ENCODE data around the gene BCAP29. TPM values are rescaled to one million over a fixed set of nuclear protein-coding genes. Genes with fewer than 3 reads are reported as not detected.

Gene BCAP29
- total and polyA plus RNA-seq, 2 of the 4 experiments (the other 2 are of a cell fraction): 33.0 to 35.1 TPM

GRCh38 chr7:107573537-107573936, 6.5 kb upstream of the BCAP29 start:
- dilution Hi-C loops (cut with HindIII; ENCODE audit: low sequenced_read_pairs, unreplicated experiment) (no loop called here), intact Hi-C loops (cut with micrococcal nuclease) (no loop called here), in situ Hi-C loops (cut with MboI; ENCODE audit: low sequenced_read_pairs) (no loop called here)
- no peak overlapping the region for H3K27ac ChIP-seq (ENCODE audit: insufficient read depth, low read length)
- BruUV-seq (replicated peaks): no TSS peak
- peaks cover 0 to 3% of the 10 kb centered on the region in 2 experiments; a peak in 2 of 4 replicates for H3K79me1 ChIP-seq (ENCODE audit: low read depth in 1 of 2, low read length in 2 of 2)
- H3K9me1 ChIP-seq (ENCODE audit: insufficient read depth, low read length): no peaks in the 10 kb centered on the region
- H3K9me3 ChIP-seq (ENCODE audit: control insufficient read depth, insufficient read depth, low read length): no peaks in the 10 kb centered on the region
- POLR2A ChIA-PET (ENCODE audit: unreplicated experiment): no interaction called here
- H3K4me2 ChIP-seq (ENCODE audit: low read depth, low read length): no peak overlapping the region
- H4K20me1 ChIP-seq (ENCODE audit: insufficient read depth, low read length): no peaks in the 10 kb centered on the region
- H3K36me3 ChIP-seq (ENCODE audit: control insufficient read depth, insufficient read depth, low read length): peaks cover 3% of the 10 kb centered on the region; the same call in 1 of the 2 replicates
- no peak overlapping the region for H3K23ac ChIP-seq (ENCODE audit: low read depth, low read length)
- no peak overlapping the region for H2BK15ac ChIP-seq (ENCODE audit: low read depth, low read length)
- CTCF ChIA-PET: interaction anchor here (1.0 kb wide), 1 partner anchor 138 kb away, joined by 4 read pairs; no protein-coding TSS in a partner anchor
- no peak overlapping the region for H4K5ac ChIP-seq (ENCODE audit: low read depth, low read length)
- no peak overlapping the region for H2AK5ac ChIP-seq (ENCODE audit: low read depth, low read length)
- no peaks in the 10 kb centered on the region for H3K4me1 ChIP-seq (ENCODE audit: control insufficient read depth, insufficient read depth, low read length)
- H2AFZ ChIP-seq (replicated peaks; ENCODE audit: low read length, poor library complexity): no peak overlapping the region
- no peaks in the 10 kb centered on the region for H3K27me3 ChIP-seq (ENCODE audit: control insufficient read depth, insufficient read depth, low read length)
- H3K14ac ChIP-seq (replicated peaks; ENCODE audit: low read depth, low read length): no peak overlapping the region
- H3K9ac ChIP-seq (ENCODE audit: low read depth, low read length): no peak overlapping the region
- H2BK20ac ChIP-seq (ENCODE audit: low read depth, low read length): no peak overlapping the region
- TF ChIP-seq FOS (IDR thresholded peaks at IDR 0.05; ENCODE audit: low read depth, low read length) (no peak), CHD1 (IDR thresholded peaks at IDR 0.05; ENCODE audit: low read depth, low read length) (no peak), MXI1 (IDR thresholded peaks at IDR 0.05; ENCODE audit: borderline replicate concordance, low read depth, low read length) (no peak), RCOR1 (IDR thresholded peaks at IDR 0.05; ENCODE audit: insufficient replicate concordance, low read length) (no peak), MAFK (IDR thresholded peaks at IDR 0.05; ENCODE audit: low read depth, low read length) (no peak), CEBPB (IDR thresholded peaks at IDR 0.05; ENCODE audit: low read depth, low read length) (no peak), BHLHE40 (IDR thresholded peaks at IDR 0.05; ENCODE audit: low read depth, low read length) (no peak), SMC3 (IDR thresholded peaks at IDR 0.05; ENCODE audit: low read depth, low read length) (no peak), POLR2A (IDR thresholded peaks at IDR 0.05; ENCODE audit: low read depth, low read length) (no peak), RAD21 (IDR thresholded peaks at IDR 0.05; ENCODE audit: low read length) (no peak), NFE2L2 (IDR thresholded peaks at IDR 0.05; ENCODE audit: low read depth, low read length) (no peak), MAZ (IDR thresholded peaks at IDR 0.05; ENCODE audit: borderline replicate concordance, low read depth, low read length) (no peak), RFX5 (IDR thresholded peaks at IDR 0.05; ENCODE audit: low read depth, low read length) (no peak)
- TF ChIP-seq, protein P1, sequence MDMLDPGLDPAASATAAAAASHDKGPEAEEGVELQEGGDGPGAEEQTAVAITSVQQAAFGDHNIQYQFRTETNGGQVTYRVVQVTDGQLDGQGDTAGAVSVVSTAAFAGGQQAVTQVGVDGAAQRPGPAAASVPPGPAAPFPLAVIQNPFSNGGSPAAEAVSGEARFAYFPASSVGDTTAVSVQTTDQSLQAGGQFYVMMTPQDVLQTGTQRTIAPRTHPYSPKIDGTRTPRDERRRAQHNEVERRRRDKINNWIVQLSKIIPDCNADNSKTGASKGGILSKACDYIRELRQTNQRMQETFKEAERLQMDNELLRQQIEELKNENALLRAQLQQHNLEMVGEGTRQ (IDR thresholded peaks at IDR 0.05; ENCODE audit: low read depth, low read length): no peak
- TF ChIP-seq, protein P2, sequence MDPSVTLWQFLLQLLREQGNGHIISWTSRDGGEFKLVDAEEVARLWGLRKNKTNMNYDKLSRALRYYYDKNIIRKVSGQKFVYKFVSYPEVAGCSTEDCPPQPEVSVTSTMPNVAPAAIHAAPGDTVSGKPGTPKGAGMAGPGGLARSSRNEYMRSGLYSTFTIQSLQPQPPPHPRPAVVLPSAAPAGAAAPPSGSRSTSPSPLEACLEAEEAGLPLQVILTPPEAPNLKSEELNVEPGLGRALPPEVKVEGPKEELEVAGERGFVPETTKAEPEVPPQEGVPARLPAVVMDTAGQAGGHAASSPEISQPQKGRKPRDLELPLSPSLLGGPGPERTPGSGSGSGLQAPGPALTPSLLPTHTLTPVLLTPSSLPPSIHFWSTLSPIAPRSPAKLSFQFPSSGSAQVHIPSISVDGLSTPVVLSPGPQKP (IDR thresholded peaks at IDR 0.05; ENCODE audit: borderline replicate concordance, low read depth, low read length): no peak
- TF ChIP-seq, protein P3, sequence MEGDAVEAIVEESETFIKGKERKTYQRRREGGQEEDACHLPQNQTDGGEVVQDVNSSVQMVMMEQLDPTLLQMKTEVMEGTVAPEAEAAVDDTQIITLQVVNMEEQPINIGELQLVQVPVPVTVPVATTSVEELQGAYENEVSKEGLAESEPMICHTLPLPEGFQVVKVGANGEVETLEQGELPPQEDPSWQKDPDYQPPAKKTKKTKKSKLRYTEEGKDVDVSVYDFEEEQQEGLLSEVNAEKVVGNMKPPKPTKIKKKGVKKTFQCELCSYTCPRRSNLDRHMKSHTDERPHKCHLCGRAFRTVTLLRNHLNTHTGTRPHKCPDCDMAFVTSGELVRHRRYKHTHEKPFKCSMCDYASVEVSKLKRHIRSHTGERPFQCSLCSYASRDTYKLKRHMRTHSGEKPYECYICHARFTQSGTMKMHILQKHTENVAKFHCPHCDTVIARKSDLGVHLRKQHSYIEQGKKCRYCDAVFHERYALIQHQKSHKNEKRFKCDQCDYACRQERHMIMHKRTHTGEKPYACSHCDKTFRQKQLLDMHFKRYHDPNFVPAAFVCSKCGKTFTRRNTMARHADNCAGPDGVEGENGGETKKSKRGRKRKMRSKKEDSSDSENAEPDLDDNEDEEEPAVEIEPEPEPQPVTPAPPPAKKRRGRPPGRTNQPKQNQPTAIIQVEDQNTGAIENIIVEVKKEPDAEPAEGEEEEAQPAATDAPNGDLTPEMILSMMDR (conservative IDR thresholded peaks at IDR 0.05; ENCODE audit: low read depth, low read length): no peak
- H3K4ac ChIP-seq (ENCODE audit: low read depth, low read length): no peak overlapping the region
- H3K18ac ChIP-seq (ENCODE audit: low read depth, low read length): no peak overlapping the region
- no peak for ATAC-seq (ENCODE audit: low read depth)
- DNase-seq: no peak
- no peak overlapping the region for H4K91ac ChIP-seq (ENCODE audit: insufficient read depth, low read depth, low read length)
- H2AK9ac ChIP-seq (replicated peaks; ENCODE audit: low read depth, low read length, poor library complexity): no peak overlapping the region
- H3K4me3 ChIP-seq (ENCODE audit: insufficient read depth, low read depth, low read length): no peak overlapping the region
- H4K8ac ChIP-seq (ENCODE audit: low read depth in 2 of 2, low read length in 2 of 2): no peak overlapping the region
- H2BK120ac ChIP-seq (ENCODE audit: low read depth, low read length): no peak overlapping the region
- no peak overlapping the region for H3K56ac ChIP-seq (ENCODE audit: extremely low read depth, insufficient read depth, low read length)
- 94% methylated on average over 3 of the region's 4 CpGs; no CpG with 5 or more reads in 1 of the 2 experiments for WGBS, 2 experiments (ENCODE audit: extremely low coverage in 2 of 2, insufficient read length in 1 of 2)
- H2BK5ac ChIP-seq (ENCODE audit: low read depth, low read length, poor library complexity, severe bottlenecking): no peak overlapping the region
